CD4-positive, alpha-beta T cell treated with Interleukin-21 for 1 hour (primary cell): ENCODE results near the gene PGRMC2.

Experiments used
- DNase-seq: peaks from one replicate; pipeline ENCODE4 v3.0.0-alpha.2; 2020

Gene PGRMC2, protein sequence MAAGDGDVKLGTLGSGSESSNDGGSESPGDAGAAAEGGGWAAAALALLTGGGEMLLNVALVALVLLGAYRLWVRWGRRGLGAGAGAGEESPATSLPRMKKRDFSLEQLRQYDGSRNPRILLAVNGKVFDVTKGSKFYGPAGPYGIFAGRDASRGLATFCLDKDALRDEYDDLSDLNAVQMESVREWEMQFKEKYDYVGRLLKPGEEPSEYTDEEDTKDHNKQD

DNA sequence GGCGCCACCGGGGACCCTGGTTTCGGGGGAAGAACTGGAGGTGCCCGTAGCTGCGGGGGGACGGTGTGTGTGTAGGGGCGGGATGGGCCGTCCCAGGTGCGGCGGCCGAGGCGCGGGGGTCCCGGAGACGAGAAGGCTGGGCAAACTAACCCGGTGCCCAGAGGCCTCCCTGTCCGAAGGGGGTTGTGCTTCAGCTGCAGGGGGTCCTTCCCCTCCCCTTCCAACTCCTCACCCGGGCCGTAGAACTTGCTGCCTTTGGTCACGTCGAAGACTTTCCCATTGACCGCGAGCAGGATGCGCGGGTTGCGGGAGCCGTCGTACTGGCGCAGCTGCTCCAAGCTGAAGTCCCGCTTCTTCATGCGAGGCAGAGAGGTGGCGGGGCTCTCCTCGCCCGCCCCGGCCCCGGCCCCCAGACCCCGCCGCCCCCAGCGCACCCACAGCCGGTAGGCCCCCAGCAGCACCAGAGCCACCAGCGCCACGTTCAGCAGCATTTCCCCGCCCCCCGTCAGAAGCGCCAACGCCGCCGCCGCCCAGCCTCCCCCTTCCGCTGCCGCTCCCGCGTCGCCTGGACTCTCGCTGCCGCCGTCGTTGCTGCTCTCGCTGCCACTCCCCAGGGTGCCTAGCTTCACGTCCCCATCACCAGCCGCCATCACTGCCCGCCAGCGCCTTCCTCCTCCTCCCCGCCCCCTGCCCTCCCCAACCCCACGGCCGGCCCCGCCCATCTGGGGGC, at the start of gene PGRMC2:
TSS of gene PGRMC2 (minus strand) at position 673 of the 730 bp plus-strand sequence. CDS start at position 650, 23 bp downstream.
- DNase-seq, result no peak

DNA sequence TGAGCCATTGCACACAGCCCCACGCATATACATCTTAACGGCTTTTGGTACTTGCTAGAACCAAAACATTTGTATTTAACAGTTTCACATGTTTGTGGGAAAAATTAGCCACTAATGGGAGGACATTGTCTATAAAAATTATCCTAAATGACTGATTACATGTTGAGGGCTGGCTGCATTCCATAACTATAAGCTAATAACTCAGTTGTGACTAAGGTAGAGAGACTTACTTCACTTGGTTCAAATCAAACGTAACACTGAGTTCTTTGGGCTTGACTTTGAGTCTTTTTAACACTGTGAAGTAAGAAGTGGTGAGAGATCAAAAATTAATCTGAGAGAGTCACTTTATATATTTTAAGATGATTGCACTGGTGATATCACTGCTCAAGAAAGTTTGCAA, 47.9 kb upstream of the PGRMC2 start:
- DNase-seq, result no peak

DNA sequence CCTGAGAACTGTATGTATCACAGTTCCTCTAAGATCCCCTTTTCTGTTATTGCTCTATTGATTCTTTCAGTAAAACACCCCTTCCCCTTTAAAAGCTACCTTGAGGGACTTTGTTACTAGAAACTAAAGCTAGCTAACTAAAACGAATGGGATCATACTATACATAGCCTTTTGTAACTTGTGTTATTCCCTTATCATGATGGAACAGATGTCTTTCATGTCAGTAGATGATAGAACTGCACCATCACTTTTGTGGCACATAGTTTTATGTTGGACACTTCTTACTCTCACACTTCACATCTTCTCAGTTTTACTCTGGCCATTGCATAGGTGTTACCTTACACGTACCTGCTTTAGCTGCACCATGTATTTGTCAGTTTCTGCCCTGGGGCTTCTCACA, 46.6 kb upstream of the PGRMC2 start:
- DNase-seq, result no peak

DNA sequence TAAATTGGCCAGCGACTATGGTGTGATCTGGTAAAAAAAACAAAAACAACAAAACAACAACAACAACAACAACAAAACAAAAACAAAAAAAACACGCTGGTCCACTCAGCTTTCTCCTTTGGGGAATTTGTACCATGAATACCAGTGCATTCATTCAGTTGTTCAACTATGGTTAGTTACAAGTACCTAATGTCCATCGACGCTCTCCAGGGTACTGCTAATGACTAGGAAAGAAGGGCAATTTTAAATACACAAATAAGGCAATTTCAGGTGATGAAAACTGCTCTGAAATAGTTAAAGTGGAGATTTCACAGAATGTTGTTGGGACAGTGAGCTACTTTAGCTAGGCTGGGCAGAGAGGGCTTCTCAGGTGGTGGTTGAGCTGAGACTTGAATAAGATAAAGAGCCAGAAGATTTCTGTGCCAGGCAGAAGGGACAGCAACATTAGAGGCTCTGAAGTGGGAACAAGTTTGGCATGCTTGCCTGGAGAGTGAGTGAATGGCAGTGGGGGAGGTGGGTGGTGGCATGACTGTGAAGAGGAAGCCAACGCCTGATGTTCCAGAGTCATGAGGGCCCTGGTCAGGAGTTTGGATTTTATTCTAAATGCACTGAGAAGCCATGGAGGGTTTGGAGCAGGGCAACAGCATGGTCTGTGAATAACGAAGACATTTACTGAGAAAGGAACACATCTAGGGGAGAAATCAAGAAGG, 45.9 kb upstream of the PGRMC2 start:
- DNase-seq, result no peak

DNA sequence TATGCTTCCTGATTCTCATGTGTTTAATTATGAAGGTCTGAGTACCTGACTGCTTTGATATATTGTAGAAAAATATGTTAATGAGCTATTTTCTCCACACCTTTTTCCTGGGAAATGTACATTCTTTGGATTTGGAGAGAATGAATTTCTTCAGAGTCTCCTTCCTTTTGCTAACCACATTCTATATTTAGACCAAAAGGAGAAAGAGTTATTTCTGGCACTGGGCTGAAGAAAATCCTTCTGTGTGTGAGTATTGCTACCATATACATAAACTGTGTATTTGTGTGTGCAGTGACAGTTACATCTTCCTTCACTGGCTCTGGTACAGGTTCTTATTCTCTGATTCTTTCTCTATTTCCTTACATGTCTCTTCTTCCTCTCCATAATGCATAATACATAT, 44.5 kb upstream of the PGRMC2 start:
- no peak for DNase-seq

DNA sequence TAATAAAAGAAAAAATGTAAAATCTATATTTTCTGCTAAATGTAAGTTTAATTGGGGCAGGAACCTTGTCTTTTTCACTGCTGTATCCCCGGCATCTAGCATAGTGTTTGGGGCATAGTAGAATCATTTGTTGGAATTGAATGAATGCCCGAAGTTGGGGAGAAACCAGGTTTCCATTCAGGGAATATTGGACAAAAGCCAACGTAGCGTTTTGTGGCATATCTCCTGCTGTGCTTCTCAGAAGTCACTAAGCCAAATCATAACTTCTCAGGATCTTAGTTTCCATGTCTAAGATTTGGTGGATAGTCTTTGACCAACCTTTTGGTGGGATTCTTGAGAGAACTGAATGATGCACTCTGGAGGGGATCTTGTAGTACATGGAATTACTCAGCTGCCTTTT, 42.0 kb upstream of the PGRMC2 start:
- DNase-seq, result no peak

DNA sequence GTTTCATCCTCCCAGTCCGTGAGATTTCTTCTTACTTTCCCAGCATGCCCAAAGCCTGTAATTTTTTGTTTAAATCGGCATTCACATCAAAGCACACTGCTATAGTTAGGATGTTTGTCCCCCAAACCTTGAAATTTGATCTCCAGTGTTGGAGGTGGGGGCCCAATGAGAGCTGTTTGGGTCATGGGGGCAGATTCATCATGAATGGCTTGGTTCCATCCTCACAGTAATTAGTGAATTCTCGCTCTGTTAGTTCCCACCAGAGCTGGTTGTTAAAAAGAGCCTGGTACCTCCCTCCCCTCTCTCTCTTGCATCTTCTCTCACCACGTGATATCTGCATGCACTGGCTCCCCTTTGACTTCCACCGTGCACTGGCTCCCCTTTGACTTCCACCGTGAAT, 40.5 kb upstream of the PGRMC2 start:
- no peak for DNase-seq

DNA sequence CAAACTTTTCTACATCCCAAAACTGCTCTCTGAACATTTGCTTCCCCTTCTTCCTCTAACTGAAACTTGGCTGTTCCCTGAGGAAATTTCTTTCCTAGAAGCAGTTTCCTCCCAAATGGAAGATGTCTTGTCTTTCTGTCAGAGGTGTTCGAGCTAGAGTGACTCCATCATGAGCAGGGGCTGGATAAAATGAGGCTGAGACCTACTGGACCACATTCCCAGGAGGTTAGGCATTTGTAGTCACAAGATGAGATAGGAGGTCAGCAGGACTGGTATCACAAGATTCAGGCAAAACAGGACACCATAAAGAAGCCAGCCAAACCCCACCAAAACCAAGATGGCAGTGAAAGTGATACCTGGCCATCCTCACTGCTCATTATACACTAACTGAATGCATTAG, 35.8 kb upstream of the PGRMC2 start:
- no peak for DNase-seq

DNA sequence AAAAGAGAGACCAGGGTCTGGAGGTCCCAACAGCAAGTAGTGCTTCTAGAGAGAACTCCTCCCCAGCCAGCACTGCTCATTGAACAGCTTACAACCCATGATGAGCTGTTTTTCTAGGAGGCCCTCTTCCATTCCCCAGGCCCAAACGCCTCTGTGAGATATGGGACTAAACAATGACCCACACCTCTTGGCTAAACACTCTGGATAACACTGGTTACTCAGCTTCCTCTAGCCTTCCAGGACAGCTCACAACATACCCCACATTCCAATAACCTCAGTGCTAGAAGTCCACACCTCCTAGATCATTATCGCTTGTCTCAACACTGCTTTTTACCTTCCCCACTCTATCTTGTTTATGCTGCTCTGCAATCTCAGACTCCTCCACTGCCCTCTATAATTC, 35.4 kb upstream of the PGRMC2 start:
- no peak for DNase-seq

DNA sequence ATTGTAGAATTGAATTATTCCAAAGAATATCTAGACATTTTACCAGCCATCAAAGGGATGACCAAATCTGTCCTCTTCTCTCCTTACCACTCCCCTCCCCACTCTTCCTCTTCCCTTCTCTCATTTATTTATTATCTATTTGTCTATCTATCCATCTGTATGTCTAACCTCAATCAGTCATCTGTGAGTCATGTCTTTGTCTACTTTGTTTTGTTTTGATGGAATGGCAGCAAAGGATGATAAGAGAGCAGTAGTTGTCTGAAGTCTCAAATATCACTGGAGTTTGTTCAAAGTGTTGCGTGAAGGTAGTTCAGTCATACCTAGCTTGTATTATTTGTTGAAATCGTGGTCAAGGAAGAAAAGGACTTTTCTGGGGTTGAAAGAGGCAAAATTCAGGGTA, 34.7 kb upstream of the PGRMC2 start:
- DNase-seq, result no peak

DNA sequence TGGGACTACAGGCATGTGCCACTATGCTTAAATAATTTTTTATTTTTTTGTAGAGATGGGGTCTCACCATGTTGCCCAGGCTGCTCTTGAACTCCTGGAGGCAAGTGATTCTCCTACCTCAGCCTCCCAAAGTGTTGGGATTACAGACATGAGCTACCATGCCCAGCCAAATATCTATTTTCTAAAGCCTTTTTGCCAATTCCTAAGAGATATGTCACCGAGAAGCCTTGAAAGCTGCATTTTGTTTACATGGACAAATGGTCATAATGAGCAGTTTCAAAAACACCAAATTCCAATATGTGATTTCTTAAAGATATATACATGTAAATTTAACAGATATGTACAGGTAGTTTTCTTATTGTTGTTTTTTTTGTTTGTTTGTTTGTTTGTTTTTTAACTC, 33.0 kb upstream of the PGRMC2 start:
- no peak for DNase-seq

DNA sequence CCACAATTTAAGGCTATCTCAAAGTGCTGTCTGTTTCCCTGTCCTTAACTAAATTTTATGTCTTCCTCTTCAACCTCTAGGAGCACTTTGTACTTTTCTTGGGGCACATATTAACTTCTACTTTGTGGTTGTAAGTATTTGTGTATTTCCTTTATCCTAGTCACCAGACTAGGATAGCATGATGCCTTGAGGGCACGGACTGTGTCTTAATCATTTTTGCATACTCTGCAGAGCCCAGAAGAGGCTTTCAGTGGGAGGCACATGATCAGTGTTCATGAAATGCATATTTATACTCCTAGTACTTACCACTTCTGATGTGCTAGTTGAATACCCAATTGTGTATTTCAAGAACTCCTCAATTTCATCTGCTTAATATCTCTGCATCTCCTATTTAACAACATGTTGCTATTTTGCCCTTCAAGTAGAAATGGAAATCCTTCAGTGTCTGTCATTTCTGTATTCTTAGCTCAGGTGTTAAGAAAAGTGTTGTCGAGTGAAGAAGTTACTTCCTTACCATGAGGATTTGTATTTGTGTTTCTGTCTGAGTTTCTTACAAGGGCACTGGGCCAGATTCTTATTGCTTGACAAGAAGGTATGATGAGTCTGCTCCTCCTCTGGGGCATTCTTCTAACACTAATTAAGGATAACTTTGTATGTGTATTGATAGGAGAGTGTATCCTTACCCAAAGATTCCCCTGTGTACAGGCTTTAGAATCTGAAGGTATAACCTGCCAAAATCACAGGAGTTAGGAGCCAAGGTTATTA, 28.3 kb upstream of the PGRMC2 start:
- DNase-seq, result no peak

DNA sequence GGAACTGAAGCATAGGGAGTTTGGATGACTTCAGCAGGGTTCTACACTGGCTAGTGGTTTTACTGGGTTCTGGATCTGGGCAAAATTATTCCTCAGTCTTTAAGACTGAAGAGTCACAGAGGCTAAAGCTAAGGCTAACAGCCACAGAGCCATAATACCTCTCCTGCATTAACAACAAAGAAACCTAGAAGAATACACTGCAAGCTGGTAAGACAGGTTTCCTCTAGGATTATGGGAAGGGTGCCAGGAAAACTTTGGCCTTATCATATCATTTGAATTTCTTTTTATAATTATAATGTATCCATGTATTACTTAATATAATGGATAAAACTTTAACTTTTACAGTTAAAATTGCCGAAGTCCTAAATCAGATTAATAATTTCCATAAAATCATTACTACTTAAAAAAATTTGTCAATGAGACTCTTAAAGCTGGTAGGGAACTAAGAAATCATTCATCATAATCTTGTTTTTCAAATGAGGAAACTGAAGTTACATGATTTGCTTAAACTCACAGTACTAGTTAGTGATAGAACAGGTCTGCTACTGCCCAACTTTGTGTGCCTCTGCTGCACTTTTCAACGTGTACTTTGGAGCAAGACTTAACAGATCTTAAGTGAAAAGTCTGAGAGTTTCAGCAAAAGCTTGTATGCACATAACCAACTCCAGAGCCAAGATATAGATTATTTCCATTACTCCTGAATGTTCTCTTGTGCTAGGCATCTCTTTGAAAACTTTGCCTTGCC, 24.2 kb upstream of the PGRMC2 start:
- no peak for DNase-seq

DNA sequence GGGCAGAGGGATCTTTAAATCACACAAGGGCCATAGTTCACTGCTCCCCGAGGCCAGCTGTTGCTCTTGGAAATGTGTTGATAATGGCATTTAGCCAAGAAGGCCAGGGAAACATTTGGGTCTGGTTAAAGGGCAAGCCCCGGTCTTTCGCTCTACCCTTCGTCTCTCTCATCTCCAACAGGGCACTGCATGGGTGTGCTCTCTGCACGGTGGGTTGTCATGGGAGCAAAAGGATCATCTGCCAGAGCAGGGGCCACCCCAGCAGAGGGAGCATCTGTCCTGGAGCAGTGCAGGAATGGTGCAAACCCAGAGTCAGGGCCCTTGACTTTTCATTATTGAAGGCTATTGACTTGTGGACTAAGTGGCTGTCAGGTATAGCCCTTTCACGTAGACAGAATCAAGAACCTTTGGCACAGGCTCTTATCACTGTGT, 22.7 kb upstream of the PGRMC2 start:
- DNase-seq, result no peak

DNA sequence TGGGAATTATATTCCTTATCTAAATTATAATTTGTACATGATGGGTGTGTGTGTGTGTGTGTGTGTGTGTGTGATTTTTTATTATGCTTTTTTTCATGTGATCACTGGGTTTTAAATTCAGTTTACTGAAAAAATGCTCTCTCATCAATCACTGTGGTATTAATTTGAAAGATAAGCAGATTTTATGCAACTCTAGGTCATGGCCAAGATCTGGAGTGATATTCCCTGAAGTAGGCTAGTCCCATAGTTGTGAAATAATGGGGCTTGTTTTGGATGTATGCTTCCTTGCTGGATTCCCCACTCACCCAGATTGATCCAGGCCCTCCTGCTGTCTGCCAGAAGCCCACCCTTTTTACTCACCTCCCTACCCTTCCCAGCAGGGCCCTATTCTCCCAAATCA, 22.0 kb upstream of the PGRMC2 start:
- no peak for DNase-seq

DNA sequence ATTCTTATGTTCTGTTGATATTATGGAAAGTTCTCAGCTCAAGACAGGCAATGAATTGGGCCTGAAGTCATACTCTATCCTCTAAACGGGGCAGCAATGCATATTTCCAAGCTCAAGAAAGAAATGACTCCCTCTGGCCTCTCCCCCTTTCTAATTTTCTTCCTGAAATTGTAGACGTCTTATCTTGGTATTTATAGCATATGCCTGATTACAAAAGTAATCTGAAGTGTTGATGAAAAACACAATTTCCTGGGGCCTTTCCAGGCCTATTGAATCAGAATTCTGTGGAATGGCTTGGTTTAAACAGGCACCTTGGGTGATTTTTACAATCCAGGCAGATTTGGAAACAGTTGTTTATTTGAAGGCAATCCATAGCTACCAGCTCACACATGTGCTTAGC, 21.4 kb upstream of the PGRMC2 start:
- no peak for DNase-seq

DNA sequence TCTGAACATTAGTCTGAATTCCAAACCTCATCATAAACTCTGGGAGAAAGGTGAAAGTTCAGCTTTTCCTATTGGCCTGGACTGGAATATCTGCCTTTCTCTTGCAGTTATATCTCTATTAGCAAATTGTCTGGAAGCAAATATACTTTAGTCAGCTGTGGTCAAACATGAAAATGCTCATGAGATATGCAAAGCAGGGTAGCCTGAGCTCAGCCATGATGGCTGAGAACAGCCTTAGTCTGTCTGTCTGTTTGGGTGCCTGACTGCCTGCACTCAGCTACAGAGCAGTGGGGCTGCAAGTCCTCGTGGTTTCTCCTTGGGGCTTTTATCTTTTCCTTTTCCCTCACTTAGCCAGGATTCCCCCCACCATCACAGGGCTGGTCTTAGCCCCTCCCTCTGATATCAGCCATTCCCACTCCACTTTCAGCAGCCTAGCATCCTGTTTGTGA, 19.5 kb upstream of the PGRMC2 start:
- DNase-seq, result no peak

DNA sequence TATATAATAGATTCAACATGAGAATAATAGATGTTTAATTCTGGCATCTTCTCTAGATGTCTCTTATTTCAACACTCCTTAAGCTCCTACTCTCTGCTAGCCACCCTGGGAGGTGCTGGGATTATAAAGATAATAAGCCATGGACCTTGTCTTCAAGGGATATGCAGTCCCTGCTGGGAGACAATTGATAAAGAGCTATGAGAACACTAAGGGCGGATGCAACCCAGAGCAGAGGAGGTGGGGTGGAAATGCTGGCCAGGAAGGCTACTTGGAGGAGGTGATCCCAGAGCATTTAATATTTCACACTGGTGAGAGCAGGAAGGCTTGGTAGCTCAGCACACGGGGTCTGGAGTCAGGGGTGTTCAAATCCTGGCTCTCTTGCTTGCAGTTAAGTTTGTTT, 18.3 kb upstream of the PGRMC2 start:
- no peak for DNase-seq

DNA sequence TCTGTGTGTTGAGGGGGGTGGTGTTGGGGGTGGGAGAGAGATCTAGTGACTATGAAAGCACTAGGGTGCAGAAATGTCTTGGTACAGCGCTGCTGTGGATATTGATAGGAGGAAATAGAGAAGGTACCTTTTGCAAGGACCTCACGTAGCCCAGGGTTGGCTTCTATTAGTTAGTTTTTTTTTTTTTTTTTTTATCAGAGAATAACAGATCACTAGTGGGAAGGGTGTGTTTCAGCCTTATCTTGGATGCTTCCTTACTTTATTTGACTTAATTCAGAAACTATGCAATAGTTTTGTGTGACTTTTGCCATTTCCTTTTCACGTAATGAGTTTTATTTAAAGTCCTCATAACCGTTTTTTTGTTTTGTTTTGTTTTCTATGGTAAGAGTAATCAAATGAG, 16.4 kb upstream of the PGRMC2 start:
- no peak for DNase-seq

DNA sequence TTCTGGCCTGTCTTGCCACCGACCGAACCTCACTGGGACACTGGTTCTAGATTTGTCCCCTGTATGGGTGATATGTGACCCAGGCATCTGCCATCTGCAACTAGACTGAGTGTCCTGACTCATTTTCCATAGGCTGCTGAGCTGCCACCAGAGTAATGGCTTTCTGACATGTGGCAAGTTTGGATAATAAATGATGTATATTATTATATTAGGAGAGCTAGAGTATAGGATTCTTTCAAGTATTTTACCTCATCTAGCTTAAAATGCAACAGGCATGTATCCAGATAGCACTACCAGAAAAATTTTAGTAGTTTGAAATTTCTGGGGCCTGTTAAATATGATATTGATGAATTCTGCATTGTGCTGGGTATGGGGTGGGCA, 15.8 kb upstream of the PGRMC2 start:
- DNase-seq, result no peak

DNA sequence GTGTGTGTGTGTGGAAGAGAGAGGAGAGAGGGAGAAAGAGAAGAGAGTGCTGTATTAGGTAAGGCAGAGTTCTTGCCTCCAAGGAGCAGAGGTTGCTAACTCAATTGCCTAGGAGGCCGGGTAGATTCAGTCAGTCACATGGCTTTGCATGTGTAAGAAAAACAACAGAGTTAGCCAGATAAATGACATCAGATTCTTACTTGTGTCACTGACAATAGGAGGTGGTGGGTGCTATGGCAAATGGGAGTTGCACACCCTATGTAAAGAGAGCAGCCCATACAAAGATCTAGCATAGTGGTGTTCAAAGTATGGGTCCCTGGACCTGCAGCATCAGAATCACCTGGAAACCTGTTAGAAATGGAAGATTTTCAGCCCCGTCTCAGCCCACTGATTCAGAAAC, 14.4 kb upstream of the PGRMC2 start:
- DNase-seq, result no peak

DNA sequence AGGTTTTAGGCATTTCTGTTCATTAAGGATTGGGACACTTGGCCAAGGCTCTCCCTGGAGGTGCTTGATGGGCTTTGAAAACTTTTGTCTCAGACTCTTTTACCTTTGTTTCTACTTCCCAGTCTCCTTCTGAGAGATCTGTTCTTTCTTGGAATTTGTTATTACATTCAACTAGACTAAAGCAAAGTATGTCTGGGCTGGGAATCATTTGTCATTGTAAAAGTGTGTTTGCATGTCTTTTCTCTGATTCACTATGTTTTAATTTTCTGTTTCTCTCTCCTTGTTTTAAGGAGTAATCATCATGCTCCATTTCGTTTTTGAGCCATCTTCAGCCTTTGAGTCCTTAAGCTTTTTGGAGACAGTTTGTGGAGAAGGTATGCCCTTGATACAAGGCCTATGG, 12.2 kb upstream of the PGRMC2 start:
- DNase-seq, result no peak

DNA sequence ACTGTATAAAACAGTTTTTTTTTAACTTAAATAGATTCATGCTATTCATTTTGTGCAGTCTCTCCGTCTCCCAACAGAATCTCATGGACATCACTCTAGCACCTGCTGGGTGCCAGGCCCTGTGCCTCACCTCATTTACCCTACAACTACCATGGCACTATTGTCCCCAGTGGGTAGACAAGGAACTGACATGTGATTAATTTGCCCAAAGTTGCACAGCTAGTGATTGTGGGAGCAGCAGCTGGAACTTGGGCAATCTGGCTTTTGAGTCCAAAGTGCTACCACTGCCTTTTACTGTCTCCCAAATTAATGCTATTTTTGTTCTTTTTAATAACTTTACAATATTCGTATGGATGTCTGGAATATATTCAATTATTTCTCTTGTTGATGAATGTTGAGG, 11.2 kb upstream of the PGRMC2 start:
- no peak for DNase-seq
